Stomach smooth muscle (tissue), 2 donors: Measurements from ENCODE around the gene ABHD10.

Experiments
- H3K27ac ChIP-seq: one replicate; pipeline ENCODE4 v1.7.0; 2013; ENCODE audit warnings: mild to moderate bottlenecking, low read length, inconsistent platforms
- H3K27me3 ChIP-seq, 2 donors: one replicate each; pipeline ENCODE4 v1.7.0; 2013; ENCODE audit warnings: low read length in 2 of 2; ENCODE audit not compliant: insufficient read depth in 2 of 2, control insufficient read depth in 1 of 2
- H3K36me3 ChIP-seq, 2 donors: one replicate each; pipeline ENCODE4 v1.7.0; 2013; ENCODE audit warnings: low read length in 2 of 2; ENCODE audit not compliant: control insufficient read depth in 2 of 2, insufficient read depth in 2 of 2
- H3K4me1 ChIP-seq: one replicate; pipeline ENCODE4 v1.7.0; 2013; ENCODE audit warnings: low read length; ENCODE audit not compliant: control insufficient read depth, insufficient read depth
- H3K4me3 ChIP-seq, 2 donors: one replicate each; pipeline ENCODE4 v1.7.0; 2013; ENCODE audit warnings: low read length in 2 of 2
- H3K9ac ChIP-seq, 2 donors: one replicate each; pipeline ENCODE4 v1.7.0; 2013; ENCODE audit warnings: low read length in 2 of 2, mild to moderate bottlenecking in 1 of 2
- H3K9me3 ChIP-seq, 2 donors: one replicate each; pipeline ENCODE4 v1.7.0; 2013; ENCODE audit warnings: low read length in 2 of 2; ENCODE audit not compliant: control insufficient read depth in 2 of 2
- donor health status: healthy.
- donor health status: Pancreatic carcinoma.

ABHD10 gene

DNA sequence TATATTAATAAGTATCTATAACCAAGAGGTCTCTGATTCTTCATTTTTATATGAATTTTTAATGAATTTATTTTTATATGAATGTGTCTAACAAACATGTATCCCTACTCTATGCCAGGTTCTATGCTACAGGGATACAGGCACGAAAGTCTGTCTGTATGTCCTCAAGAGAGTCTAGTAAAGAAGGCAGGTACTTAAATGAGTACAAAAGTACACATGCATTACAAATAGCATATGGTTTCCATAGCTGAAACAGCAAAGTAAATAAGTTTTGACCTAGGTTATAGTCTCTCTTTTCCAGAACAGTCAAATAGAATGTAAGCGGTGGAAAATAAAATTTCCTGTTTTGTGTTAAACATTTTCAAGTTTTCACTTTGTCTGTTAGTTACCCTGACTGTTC lies 13.3 kb upstream of the ABHD10 start:
- no peak overlapping the region for H3K27ac ChIP-seq
- H3K9me3 ChIP-seq = no peaks in the 10 kb centered on the region
- no peak overlapping the region for H3K9ac ChIP-seq
- H3K4me1 ChIP-seq = peaks cover 4% of the 10 kb centered on the region
- no peak overlapping the region for H3K4me3 ChIP-seq
- no peaks in the 10 kb centered on the region for H3K27me3 ChIP-seq
- peaks cover 5 to 20% of the 10 kb centered on the region in 2 donors for H3K36me3 ChIP-seq

DNA sequence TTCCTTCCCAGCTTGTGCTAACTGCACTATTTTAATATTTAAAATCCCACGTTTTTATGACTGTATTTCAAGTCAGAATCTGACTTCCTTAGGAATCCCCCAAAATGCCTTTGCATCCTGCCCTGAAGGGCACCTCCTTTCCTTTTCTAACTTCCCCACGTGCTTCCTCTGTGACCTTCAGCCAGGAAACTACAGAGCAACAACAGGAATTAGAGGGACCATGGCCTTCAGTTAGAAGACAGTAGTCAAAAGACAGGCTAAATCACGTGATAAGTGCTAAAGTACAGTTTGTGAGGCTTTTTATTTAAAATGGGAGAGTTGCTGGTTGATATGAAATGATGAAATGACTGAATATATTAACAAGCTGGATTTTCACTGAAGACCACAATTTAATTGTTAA lies 11.8 kb upstream of the ABHD10 start:
- Histone ChIP-seq H3K4me3 (no peak overlapping the region), H3K27me3 (no peaks in the 10 kb centered on the region), H3K4me1 (peaks cover 8% of the 10 kb centered on the region), H3K9ac (no peak overlapping the region), H3K27ac (no peak overlapping the region), H3K36me3 (peaks cover 5 to 20% of the 10 kb centered on the region in 2 donors), H3K9me3 (no peaks in the 10 kb centered on the region)

DNA sequence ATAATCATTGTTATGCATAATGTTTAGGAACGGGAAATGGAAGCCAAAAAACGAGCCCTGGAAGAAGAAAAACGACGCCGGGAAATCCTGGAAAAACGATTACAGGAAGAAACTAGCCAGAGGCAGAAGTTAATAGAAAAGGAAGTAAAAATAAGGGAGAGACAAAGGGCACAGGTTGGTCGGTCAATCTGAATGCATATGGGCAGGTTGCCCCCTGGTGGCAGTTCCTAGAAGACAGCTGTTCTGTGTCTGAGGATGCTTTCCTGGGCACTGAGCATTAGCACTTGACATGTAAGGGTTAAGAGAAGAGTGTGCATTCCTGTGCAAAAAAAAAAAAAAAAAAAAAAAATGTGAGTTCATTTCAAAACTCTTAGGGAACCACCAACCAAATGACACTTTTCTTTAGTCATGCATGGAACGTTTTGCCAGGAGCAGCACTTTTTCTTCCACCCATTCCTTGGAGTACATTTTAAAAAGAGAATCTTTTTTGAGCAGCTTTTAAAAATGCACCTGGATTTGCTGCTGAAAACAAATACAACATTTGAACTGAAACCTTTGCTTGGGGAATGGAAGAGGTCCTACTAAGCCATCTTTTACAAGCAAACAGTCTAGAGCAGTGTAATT lies 11.1 kb upstream of the ABHD10 start:
- Histone ChIP-seq H3K4me1 (peaks cover 8% of the 10 kb centered on the region), H3K27me3 (no peaks in the 10 kb centered on the region), H3K9ac (no peak overlapping the region), H3K36me3 (peaks cover 5 to 19% of the 10 kb centered on the region in 2 donors), H3K27ac (no peak overlapping the region), H3K9me3 (no peaks in the 10 kb centered on the region), H3K4me3 (no peak overlapping the region)

DNA sequence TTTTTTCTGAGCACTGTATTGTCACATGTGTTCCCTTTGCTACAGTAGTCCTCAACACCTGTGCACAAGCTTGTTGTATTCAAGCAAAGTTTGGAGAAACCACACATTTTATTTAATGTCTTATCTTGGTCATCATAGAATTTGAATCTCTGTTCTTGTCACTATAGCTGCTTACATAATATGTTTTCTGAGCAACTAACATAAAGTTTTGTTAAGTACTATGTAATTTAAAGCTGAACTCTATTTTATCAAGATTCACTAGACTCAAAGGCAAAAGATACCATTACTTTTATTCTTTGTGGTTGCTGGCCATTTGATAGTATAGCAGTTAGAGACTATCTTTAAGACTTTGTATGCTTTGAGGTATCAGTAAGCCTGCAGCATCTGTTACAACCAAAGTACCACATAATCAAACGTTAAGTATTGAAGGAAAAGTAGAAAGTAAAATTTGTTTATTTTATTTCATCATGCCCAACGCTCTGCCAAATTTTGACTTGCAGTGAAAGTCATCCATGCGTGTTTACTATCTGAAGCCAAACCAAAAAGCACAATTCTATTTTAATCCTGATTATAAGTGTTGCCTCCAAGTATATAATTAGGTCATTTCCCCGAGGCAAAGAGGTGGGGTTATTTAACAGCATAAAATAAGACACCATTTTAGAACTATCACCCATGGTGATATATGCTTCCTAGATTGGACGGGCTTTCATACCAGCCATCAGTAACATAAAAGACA lies 10.3 kb upstream of the ABHD10 start:
- Histone ChIP-seq H3K27me3 (no peaks in the 10 kb centered on the region), H3K4me3 (no peak overlapping the region), H3K4me1 (peaks cover 8% of the 10 kb centered on the region), H3K9ac (no peak overlapping the region), H3K36me3 (peaks cover 5 to 20% of the 10 kb centered on the region in 2 donors), H3K9me3 (no peaks in the 10 kb centered on the region), H3K27ac (no peak overlapping the region)

DNA sequence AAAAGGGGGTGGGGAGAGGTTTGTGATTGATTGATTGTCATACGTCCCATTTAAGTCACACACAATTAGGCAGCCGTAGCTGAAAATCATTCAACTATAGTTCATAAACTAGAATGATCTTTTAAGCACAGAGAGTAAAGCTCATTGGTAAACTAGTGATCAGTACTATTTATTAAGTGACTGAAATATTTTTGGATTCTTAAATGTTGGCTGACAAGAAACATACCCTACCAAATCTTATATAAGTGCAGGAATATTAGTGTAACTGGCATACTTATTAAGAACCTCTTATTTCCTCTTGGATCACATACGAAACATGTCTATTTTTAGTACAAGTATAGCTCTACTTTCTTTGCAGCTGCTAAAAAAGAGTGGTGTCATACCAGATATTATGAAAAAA lies 8.4 kb upstream of the ABHD10 start:
- no peak overlapping the region for H3K9ac ChIP-seq
- H3K4me1 ChIP-seq = peaks cover 8% of the 10 kb centered on the region
- no peak overlapping the region for H3K27ac ChIP-seq

DNA sequence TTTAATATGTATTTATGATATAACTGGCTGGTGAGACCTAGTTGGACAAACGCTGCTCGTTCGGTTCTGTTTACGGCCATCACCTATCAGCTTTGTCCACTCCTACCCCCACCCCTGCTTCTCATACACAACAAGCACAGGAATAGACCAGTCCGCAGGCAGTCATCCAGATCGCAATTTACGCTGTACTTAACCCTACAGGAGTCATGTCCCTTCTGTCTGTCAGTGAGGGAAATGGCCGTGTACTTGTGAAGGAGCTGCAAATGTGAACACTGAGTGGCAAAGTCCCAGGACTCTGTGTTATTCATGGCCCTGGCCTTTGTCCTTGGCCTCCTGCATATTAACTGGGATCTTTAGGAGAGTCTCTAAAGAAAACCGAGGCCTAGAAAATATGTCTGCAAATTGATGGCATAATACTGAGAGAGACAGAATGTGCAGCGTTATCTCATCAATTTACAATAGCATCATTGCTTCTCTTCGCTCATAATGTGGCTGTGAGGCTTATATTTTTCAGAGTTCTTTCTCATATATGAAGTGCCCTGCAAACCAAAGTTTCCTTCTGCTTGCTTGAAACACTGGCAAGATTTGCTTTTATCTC lies 7.2 kb upstream of the ABHD10 start:
- H3K27ac ChIP-seq = no peak overlapping the region

More for the DNA sequence above, 8.4 kb upstream of the ABHD10 start:
- Histone ChIP-seq H3K36me3 (peaks cover 5 to 18% of the 10 kb centered on the region in 2 donors), H3K9me3 (no peaks in the 10 kb centered on the region), H3K27me3 (no peaks in the 10 kb centered on the region), H3K4me3 (no peak overlapping the region)

DNA sequence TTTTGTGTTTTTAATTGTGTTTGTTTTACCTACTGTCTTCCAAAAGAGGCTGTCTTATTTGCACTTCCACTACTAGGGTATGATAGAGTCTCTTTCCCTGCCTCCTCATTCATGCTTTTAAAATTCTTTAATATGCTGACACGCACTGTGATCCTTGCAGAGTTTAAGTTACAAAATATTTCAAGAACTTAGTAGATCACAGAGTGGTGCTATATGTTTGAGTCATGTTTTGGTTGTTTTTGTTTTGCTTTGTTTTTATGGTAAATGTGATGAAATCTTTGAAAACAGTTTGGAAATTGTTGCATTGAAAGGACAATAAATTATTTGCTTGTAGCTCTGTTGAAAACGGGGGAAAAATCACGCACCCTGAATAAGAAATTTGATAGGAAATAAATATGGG lies 5.9 kb upstream of the ABHD10 start:
- peaks cover 3% of the 10 kb centered on the region for H3K4me1 ChIP-seq
- H3K9ac ChIP-seq = no peak overlapping the region
- no peaks in the 10 kb centered on the region for H3K27me3 ChIP-seq
- no peaks in the 10 kb centered on the region for H3K9me3 ChIP-seq
- H3K27ac ChIP-seq = no peak overlapping the region
- H3K36me3 ChIP-seq = peaks cover 5 to 18% of the 10 kb centered on the region in 2 donors
- H3K4me3 ChIP-seq = no peak overlapping the region

More for the DNA sequence above, 7.2 kb upstream of the ABHD10 start:
- Histone ChIP-seq H3K4me3 (no peak overlapping the region), H3K36me3 (peaks cover 5 to 18% of the 10 kb centered on the region in 2 donors), H3K9me3 (no peaks in the 10 kb centered on the region), H3K27me3 (no peaks in the 10 kb centered on the region), H3K4me1 (peaks cover 8% of the 10 kb centered on the region), H3K9ac (no peak overlapping the region)

DNA sequence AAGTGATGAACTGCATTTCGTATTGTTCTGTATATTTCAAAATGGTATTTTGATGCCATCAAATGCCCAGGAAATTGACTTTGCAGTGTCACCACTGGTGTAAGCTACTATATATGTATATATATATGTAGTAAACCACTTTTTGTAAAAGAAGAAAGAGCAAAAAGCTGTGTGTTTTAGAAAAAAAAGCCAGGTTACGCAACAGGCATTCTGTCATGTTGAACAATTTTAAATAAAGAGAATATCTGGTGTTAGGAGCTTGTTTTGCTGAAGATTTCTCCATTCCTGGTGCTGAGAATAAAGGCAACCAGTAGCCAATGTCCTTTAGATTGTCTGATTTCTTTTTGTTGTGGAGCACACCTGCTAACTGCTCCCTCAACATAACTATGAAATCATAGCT lies 3.7 kb upstream of the ABHD10 start:
- Histone ChIP-seq H3K9ac (no peak overlapping the region), H3K9me3 (no peaks in the 10 kb centered on the region), H3K4me1 (peaks cover 6% of the 10 kb centered on the region), H3K4me3 (no peak overlapping the region), H3K27ac (no peak overlapping the region), H3K36me3 (peaks cover 0 to 10% of the 10 kb centered on the region in 2 donors), H3K27me3 (no peaks in the 10 kb centered on the region)

DNA sequence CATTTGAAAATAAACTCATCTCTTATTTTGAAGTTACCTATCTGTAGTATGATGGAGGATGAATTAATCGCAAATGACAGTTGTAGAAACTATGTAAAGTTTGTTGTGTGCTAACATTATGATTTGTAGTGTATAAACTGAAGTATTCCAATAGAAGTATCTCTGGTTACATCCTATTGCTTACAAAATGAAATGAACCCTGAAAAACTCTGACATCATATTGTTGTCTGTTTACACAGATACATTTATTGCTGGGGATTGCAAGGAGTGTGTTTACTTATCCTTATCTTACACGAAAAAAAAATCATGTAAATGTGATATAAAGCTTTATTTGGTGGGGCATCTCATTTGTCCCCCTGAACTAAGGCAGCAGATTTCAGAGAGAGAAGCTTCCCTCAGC lies 2.6 kb upstream of the ABHD10 start:
- Histone ChIP-seq H3K9me3 (no peaks in the 10 kb centered on the region), H3K27ac (no peak overlapping the region), H3K9ac (no peak overlapping the region), H3K4me3 (no peak overlapping the region), H3K4me1 (peaks cover 8% of the 10 kb centered on the region), H3K27me3 (no peaks in the 10 kb centered on the region), H3K36me3 (peaks cover 0 to 10% of the 10 kb centered on the region in 2 donors)

DNA sequence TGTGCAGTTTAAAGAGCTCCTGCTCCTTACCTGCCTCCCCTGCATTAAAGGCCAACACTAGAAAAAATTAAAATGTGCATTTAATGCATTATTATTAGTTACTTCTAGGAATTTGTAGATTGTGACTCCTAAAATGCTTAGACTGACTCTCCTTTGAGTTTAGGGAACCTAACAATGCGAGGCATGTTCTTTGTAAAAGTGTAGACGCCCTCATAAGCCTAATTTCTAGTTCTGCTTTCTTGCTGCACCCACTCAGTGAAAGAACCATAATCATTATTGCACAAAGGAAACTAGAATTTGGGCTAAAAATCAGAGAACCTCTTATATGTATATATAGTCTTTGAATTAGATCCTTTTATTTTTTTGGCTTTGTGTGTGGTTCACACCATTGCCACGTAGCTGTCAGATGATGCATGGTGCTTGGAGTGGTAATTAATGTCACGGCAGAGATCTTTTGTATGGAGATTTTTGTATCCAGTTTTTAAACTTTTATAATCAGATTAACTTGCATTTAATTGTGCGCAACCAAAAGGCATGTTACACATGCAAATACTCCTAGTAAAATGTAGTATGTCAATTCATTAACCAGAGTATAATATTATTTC lies 710 bp downstream of the ABHD10 start:
- peaks cover 5% of the 10 kb centered on the region for H3K4me1 ChIP-seq
- H3K9me3 ChIP-seq = no peaks in the 10 kb centered on the region
- H3K27me3 ChIP-seq = no peaks in the 10 kb centered on the region
- H3K36me3 ChIP-seq = no peaks in the 10 kb centered on the region
- peak overlapping the region; percentile 53 for H3K27ac ChIP-seq
- H3K4me3 ChIP-seq = peak overlapping the region; percentile 89 to 90
- peak overlapping the region; percentile 72 to 81 for H3K9ac ChIP-seq
